Liver (tissue), 9 donors: ENCODE results near the gene PRRG1. TPM values are rescaled to one million over a fixed set of nuclear protein-coding genes. Genes with fewer than 3 reads are reported as not detected.
"Not testable (repeated sequence)": the region's sequence is repeated elsewhere in the genome, so short reads cannot be mapped to it uniquely, and the experiment has no call there.

ENCODE experiments used
- DNase-seq: peaks from one replicate; pipeline ENCODE4 v3.0.0-alpha.2; 2017; ENCODE audit warnings: low spot score
- H3K27ac ChIP-seq, 2 donors: one replicate each; pipeline ENCODE4 v1.7.0; 2013; ENCODE audit warnings: inconsistent platforms in 2 of 2, low read length in 2 of 2, control low read depth in 1 of 2, low read depth in 1 of 2, mild to moderate bottlenecking in 1 of 2
- H3K27me3 ChIP-seq, 4 donors: one replicate each; pipeline versions ENCODE4 v1.6.1 to v1.7.0; 2013; ENCODE audit warnings: low read length in 3 of 4, inconsistent platforms in 1 of 4, mild to moderate bottlenecking in 1 of 4, moderate library complexity in 1 of 4; ENCODE audit not compliant: control insufficient read depth in 4 of 4, insufficient read depth in 4 of 4
- H3K36me3 ChIP-seq, 4 donors: one replicate each; pipeline versions ENCODE4 v1.6.1 to v1.7.0; 2013; ENCODE audit warnings: low read length in 3 of 4, mild to moderate bottlenecking in 3 of 4, low read depth in 1 of 4, moderate library complexity in 1 of 4; ENCODE audit not compliant: control insufficient read depth in 4 of 4, insufficient read depth in 3 of 4
- H3K4me1 ChIP-seq, 4 donors: one replicate each; pipeline versions ENCODE4 v1.6.1 to v1.7.0; 2013; ENCODE audit warnings: low read length in 3 of 4, mild to moderate bottlenecking in 3 of 4, moderate library complexity in 1 of 4; ENCODE audit not compliant: control insufficient read depth in 4 of 4, insufficient read depth in 4 of 4
- H3K4me3 ChIP-seq, 3 donors: one replicate each; pipeline versions ENCODE4 v1.6.1 to v1.7.0; 2013; ENCODE audit warnings: low read length in 3 of 3, control low read depth in 1 of 3, low read depth in 1 of 3, mild to moderate bottlenecking in 1 of 3
- H3K9ac ChIP-seq, 2 donors: one replicate each; pipeline ENCODE4 v1.7.0; 2013; ENCODE audit warnings: low read length in 2 of 2, mild to moderate bottlenecking in 2 of 2, moderate library complexity in 2 of 2, control low read depth in 1 of 2, low read depth in 1 of 2
- H3K9me3 ChIP-seq, 4 donors: one replicate each; pipeline versions ENCODE4 v1.6.1 to v1.7.0; 2013; ENCODE audit warnings: low read length in 3 of 4; ENCODE audit not compliant: control insufficient read depth in 4 of 4
- ATF3 ChIP-seq: IDR thresholded peaks from 2 replicates; pipeline ENCODE4 v1.6.1; 2016; ENCODE audit warnings: antibody characterized with exemption
- CTCF ChIP-seq: fragments of 150-350 bp; IDR thresholded peaks from 2 replicates; pipeline ENCODE4 v1.5.1; 2017; ENCODE audit warnings: improper control_type of control experiment, low read depth, low read length; ENCODE audit not compliant: missing input control
- EGR1 ChIP-seq, 2 donors: IDR thresholded peaks; 2 replicates each; pipeline ENCODE4 v1.6.1; 2016 to 2018; ENCODE audit warnings: antibody characterized with exemption in 2 of 2, low read depth in 2 of 2
- FOXA1 ChIP-seq: IDR thresholded peaks from 2 replicates; pipeline ENCODE4 v1.6.1; 2016; ENCODE audit warnings: antibody characterized with exemption
- GABPA ChIP-seq, 2 donors: IDR thresholded peaks in 1 of 2; conservative IDR thresholded peaks in 1 of 2; 2 replicates each; pipeline ENCODE4 v1.6.1; 2016; ENCODE audit warnings: antibody characterized with exemption in 2 of 2, mild to moderate bottlenecking in 1 of 2, moderate library complexity in 1 of 2
- HNF4A ChIP-seq, 2 donors: conservative IDR thresholded peaks; 2 replicates each; pipeline ENCODE4 v1.6.1; 2016; ENCODE audit warnings: antibody characterized with exemption in 2 of 2, mild to moderate bottlenecking in 2 of 2
- HNF4G ChIP-seq: IDR thresholded peaks from 2 replicates; pipeline ENCODE4 v1.6.1; 2016; ENCODE audit warnings: antibody characterized with exemption
- JUND ChIP-seq, 2 donors: IDR thresholded peaks; 2 replicates each; pipeline ENCODE4 v1.6.1; 2016; ENCODE audit warnings: antibody characterized with exemption in 2 of 2
- MAX ChIP-seq: IDR thresholded peaks from 2 replicates; pipeline ENCODE4 v1.6.1; 2016; ENCODE audit warnings: antibody characterized with exemption
- NR2F2 ChIP-seq: IDR thresholded peaks from 2 replicates; pipeline ENCODE4 v1.6.1; 2016; ENCODE audit warnings: antibody characterized with exemption
- RAD21 ChIP-seq, 2 donors: IDR thresholded peaks; 2 replicates each; pipeline ENCODE4 v1.6.1; 2016; ENCODE audit warnings: antibody characterized with exemption in 2 of 2, mild to moderate bottlenecking in 2 of 2
- REST ChIP-seq: IDR thresholded peaks from 2 replicates; pipeline ENCODE4 v1.6.1; 2016; ENCODE audit warnings: antibody characterized with exemption, mild to moderate bottlenecking
- RXRA ChIP-seq, 2 donors: IDR thresholded peaks; 2 replicates each; pipeline ENCODE4 v1.6.1; 2017 to 2018; ENCODE audit warnings: antibody characterized with exemption in 2 of 2, mild to moderate bottlenecking in 1 of 2
- SP1 ChIP-seq: IDR thresholded peaks from 2 replicates; pipeline ENCODE4 v1.6.1; 2018; ENCODE audit warnings: antibody characterized with exemption, mild to moderate bottlenecking
- TAF1 ChIP-seq: conservative IDR thresholded peaks from 2 replicates; pipeline ENCODE4 v1.6.1; 2016; ENCODE audit warnings: antibody characterized with exemption, mild to moderate bottlenecking
- YY1 ChIP-seq: IDR thresholded peaks from 2 replicates; pipeline ENCODE4 v1.6.1; 2016; ENCODE audit warnings: antibody characterized with exemption, mild to moderate bottlenecking
- ZBTB33 ChIP-seq: IDR thresholded peaks from 2 replicates; pipeline ENCODE4 v1.6.1; 2016; ENCODE audit warnings: antibody characterized with exemption
- WGBS: extraction: QIAGEN DNeasy Blood & Tissue Kit; methylation state at CpG from one replicate; pipeline ENCODE4 v1.1.7; 2013; 5-methylcytosine and 5-hydroxymethylcytosine counted together
- polyA plus RNA-seq, 2 donors: library from polyadenylated mRNA; stranded (reverse) in 1 of 2; unstranded in 1 of 2; fragments of 200-250 nt in 1 of 2; fragments of >200 nt in 1 of 2; fragmentation: Nextera tagmentation in 1 of 2; extraction: Ambion mirVana in 1 of 2; gene quantifications; one replicate each; pipeline versions ENCODE4 v1.2.1 to v1.2.3, GENCODE V29; 2013 to 2015
- total RNA-seq, 2 donors: library from RNA; depleted of rRNA; stranded (reverse); fragments of >200 nt; gene quantifications; one replicate each; pipeline ENCODE4 v1.2.3, GENCODE V29; 2014
- donor health status: healthy.
- donor health status: healthy.
- donor health status: healthy.
- donor health status: healthy.
- donor health status: healthy.

Gene PRRG1
- total and polyA plus RNA-seq, 4 donors = 1.2 to 6.6 (median 1.8) TPM

- H3K27ac ChIP-seq, H3K4me3 ChIP-seq, H3K9ac ChIP-seq, H3K27me3 ChIP-seq, DNase-seq, H3K9me3 ChIP-seq, H3K4me1 ChIP-seq, H3K36me3 ChIP-seq: not testable (repeated sequence)
- 75% methylated on average over 2 of the region's 2 CpGs for WGBS
Observed at GRCh38 chrX:37305238-37305637, 43.9 kb upstream of the PRRG1 start.

GRCh38 chrX:37314531-37314930 is 34.6 kb upstream of the PRRG1 start:
- no peaks in the 10 kb centered on the region for H3K27me3 ChIP-seq
- H3K4me3 ChIP-seq = no peak overlapping the region
- TF ChIP-seq FOXA1 (no peak), HNF4G (no peak), HNF4A (conservative IDR thresholded peaks at IDR 0.05) (no peak), ZBTB33 (no peak), RAD21 (IDR thresholded peaks at IDR 0.05) (no peak), ATF3 (no peak), RXRA (IDR thresholded peaks at IDR 0.05) (no peak)
- H3K9ac ChIP-seq = no peak overlapping the region
- no peak overlapping the region for H3K27ac ChIP-seq
- no peaks in the 10 kb centered on the region for H3K4me1 ChIP-seq
- no peaks in the 10 kb centered on the region for H3K36me3 ChIP-seq
- DNase-seq = no peak
- no peaks in the 10 kb centered on the region for H3K9me3 ChIP-seq

- no peaks in the 10 kb centered on the region for H3K9me3 ChIP-seq
- H3K9ac ChIP-seq = no peak overlapping the region
- WGBS = 85% methylated on average over 4 of the region's 4 CpGs
- H3K27me3 ChIP-seq = no peaks in the 10 kb centered on the region
- no peaks in the 10 kb centered on the region for H3K4me1 ChIP-seq
- no peak for DNase-seq
- H3K27ac ChIP-seq = no peak overlapping the region
- H3K36me3 ChIP-seq = no peaks in the 10 kb centered on the region
- H3K4me3 ChIP-seq = no peak overlapping the region
- TF ChIP-seq SP1 (no peak), ATF3 (no peak), CTCF (no peak), TAF1 (no peak), GABPA (IDR thresholded peaks at IDR 0.05 in 1 of 2, conservative IDR thresholded peaks at IDR 0.05 in 1 of 2) (no peak), NR2F2 (no peak), HNF4A (conservative IDR thresholded peaks at IDR 0.05) (no peak), FOXA1 (no peak), MAX (no peak), HNF4G (no peak), EGR1 (IDR thresholded peaks at IDR 0.05; ENCODE audit: low read depth in 2 of 2) (no peak), YY1 (no peak), RXRA (IDR thresholded peaks at IDR 0.05) (no peak), ZBTB33 (no peak), RAD21 (IDR thresholded peaks at IDR 0.05) (no peak), JUND (IDR thresholded peaks at IDR 0.05) (no peak), REST (no peak)
Observed at GRCh38 chrX:37315511-37316248, 33.5 kb upstream of the PRRG1 start.
